Measurements from ENCODE around the gene GPRASP3.
"Not testable (repeated sequence)": the region's sequence is repeated elsewhere in the genome, so short reads cannot be mapped to it uniquely, and the experiment has no call there.

The GPRASP3 gene, protein sequence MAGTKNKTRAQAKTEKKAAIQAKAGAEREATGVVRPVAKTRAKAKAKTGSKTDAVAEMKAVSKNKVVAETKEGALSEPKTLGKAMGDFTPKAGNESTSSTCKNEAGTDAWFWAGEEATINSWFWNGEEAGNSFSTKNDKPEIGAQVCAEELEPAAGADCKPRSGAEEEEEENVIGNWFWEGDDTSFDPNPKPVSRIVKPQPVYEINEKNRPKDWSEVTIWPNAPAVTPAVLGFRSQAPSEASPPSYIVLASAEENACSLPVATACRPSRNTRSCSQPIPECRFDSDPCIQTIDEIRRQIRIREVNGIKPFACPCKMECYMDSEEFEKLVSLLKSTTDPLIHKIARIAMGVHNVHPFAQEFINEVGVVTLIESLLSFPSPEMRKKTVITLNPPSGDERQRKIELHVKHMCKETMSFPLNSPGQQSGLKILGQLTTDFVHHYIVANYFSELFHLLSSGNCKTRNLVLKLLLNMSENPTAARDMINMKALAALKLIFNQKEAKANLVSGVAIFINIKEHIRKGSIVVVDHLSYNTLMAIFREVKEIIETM

DNA sequence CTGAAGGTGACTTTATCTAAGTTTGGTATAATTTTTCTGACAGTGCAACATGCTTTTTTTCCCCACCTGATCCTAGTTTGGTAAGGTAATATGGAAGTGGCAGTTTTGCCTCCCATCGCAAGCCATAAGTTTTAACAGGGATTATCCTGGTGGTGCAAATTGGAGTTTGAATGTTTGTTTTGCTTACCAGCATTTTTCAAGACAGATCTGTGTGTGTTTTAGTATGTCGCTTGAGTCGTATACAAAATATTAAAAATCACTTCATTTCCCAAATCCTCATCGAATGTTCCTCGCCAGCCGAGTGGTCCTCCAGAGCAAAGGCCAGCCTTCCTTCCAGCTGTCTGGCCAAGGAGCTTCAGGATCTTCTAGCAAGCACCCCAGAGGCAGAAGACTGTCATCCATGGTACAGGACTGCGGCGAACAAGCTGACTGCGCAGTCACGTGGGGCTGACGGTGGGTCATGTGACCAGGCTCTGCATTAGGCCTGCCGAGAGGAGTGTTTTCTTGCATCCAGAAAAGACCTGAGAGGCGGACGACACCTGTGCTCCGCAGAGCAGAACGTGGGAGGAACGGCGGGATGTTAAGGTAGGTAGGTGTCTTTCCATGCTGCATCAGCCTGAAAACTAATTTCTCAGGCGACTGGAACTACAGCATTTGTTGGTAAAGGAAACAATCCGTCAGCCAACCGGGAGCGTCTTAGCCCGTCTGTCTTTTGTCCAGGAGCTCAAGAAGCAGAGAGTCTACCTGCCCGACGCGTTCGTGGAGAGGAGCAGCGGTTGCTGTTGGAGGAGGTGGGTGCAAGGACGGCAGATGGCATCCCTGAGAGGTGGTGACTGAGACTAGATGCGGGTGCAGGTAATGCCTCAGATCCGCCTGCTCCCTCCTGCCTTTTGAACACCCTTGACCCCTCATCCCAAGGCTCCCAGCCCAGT is at the start of gene GPRASP3:
TSS of gene GPRASP3 (plus strand) at position 507 of the 932 bp plus-strand sequence. CDS start 28,253 bp downstream, outside the sequence.
- no peak for DNase-seq

DNA sequence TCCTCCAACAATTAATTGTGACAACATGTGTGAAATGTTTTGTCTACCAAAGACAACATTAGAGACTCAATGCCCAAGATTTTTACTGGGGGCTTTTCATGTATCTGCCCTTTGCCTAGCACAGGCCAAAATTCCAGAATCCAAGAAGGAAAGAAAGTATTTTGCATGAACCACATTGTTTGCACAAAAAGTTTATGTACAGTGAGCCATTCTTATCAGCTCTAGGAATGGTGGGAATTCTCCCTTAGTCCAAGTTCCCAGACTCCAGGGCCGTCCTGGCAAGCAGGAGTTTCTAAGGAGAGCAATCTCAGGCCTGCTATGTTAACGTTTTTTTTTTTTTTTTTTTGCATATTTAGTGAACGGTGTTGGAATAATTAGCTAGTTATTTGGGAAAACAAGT is 47.7 kb upstream of the GPRASP3 start:
- DNase-seq = no peak

DNA sequence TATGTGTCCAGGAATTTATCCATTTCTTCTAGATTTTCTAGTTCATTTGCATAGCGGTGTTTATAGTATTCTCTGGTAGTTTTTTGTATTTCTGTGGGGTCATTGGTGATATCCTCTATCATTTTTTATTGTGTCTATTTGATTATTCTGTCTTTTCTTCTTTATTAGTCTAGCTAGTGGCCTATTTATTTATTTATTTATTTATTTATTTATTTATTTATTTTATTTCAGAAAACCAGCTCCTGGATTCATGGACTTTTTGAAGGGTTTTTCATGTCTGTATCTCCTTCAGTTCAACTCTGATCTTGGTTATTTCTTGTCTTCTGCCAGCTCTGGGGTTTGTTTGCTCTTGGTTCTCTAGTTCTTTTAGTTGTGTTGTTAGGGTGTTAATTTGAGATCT is 43.1 kb upstream of the GPRASP3 start:
- not testable (repeated sequence) for DNase-seq

DNA sequence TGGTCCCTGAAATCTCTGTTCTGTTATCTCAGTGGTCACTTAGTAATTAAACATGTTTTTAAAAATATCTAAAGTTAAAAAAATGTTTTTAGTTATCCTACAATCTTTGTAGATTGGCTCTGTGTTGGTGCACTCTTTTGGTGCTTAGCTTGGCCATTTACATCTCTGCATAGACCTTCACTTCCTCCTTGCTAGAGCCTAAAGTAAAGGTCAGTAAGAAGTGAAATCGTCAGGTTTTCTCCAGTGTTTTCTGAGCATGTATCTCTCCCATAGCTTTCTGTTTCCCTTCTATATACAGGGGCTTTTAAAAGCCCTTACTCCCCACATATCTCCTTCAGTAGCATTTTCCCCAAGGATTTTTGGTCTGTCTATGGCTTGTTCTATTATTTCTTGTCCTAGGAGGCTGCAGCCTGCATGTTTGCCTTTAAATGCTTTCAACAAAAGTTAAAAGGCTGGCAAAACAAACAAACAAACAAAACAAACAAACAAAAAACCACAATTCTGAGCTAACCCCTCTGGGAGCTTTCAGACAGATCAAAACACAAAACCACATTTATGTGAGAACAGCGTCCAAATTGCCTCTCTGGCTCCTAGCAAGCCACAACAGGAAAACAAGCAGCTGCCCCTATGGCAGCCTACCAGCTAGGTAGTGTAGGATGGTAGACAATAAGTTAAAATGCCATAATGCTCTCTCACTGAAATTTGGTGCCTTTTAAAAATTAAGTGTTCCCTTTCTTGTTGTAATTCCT is 35.6 kb upstream of the GPRASP3 start:
- no peak for DNase-seq

DNA sequence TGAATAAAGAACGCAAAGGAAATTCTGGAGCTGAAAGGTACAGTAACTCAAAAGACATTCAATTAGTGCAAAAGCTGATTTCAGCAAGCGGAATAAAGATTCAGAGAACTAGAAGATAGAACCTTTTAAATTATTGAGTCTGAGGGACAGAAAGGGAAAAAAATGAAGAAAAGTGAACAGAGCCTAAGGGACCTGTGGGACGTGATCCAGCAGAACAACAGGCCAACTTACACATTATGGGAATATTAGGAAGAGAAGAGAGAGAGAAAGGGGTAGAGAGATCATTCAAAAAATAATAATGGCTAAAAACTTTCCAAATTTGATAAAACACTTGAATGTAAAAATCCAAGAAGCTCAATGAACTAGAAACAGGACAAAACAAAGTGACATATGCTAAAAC is 25.8 kb upstream of the GPRASP3 start:
- DNase-seq = no peak

DNA sequence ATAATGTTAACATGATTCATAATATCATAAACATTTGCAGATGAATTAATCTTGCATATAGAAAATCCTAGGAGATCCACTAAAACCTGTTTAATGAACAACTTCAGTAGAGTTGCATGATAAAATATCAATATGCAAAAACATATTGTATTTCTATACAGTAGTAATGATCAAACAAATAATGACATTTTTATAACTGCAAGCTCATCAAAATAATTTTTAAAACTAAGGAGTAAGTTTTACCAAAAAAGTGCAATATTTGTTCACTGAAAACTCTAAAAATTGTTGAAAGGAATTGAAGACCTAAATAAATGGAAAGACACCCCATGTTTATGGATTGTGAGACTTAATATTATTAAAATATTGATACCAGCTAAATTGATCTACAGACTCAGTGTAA is 24.2 kb upstream of the GPRASP3 start:
- no peak for DNase-seq

DNA sequence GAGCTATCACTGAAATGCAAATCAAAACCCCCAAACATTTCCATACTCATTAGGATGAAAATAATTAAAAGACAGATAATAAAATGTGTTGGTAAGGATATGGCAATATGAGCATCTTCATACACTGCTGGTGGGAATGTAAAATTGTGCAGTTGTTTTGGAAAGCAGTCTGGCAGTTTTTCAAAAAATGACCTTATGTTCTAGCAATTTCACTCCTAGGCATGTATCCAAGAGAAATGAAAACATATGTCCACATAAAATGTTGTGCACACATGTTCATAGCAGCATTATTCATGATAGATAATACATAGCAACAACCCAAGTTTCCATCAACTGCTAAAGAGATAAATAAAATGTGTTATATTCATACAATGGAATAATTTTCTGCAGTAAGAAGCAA is 23.0 kb upstream of the GPRASP3 start:
- no peak for DNase-seq

DNA sequence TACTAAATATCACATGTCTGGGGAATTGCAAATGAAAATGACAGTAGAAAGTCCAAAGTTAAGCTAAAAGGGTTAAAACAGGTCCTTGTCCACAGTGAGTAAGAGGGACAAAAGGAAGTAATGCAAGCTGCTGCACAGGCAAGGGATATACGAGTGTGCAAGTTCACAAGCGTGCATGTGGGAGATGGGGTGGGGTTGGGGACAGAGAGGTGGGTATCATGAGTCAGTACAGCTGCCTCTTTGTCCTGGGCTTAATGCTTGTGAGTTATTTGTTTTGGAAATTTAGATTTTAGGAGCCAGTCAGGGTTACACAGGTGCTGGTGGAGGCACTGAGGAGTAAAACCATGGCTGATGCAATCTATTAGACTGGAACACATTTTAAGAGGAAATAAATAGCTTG is 11.6 kb upstream of the GPRASP3 start:
- DNase-seq = no peak

DNA sequence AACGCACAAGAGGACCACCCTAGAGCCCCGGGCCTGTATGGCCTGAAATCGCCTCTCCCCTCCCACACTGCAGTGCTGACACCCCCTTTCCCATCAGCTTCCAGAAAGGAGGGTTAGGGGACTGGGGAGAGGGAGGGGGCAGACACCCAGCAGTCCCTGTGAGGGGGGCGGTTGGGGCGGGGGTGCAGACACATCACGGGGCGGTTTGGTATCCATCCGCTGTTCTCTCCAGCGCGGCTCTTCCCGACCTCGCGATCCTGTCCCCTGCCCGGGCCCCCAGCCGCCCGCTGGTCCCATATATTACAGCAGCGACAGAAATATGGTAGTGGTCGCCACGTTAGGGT is 8.7 kb upstream of the GPRASP3 start:
- no peak for DNase-seq

DNA sequence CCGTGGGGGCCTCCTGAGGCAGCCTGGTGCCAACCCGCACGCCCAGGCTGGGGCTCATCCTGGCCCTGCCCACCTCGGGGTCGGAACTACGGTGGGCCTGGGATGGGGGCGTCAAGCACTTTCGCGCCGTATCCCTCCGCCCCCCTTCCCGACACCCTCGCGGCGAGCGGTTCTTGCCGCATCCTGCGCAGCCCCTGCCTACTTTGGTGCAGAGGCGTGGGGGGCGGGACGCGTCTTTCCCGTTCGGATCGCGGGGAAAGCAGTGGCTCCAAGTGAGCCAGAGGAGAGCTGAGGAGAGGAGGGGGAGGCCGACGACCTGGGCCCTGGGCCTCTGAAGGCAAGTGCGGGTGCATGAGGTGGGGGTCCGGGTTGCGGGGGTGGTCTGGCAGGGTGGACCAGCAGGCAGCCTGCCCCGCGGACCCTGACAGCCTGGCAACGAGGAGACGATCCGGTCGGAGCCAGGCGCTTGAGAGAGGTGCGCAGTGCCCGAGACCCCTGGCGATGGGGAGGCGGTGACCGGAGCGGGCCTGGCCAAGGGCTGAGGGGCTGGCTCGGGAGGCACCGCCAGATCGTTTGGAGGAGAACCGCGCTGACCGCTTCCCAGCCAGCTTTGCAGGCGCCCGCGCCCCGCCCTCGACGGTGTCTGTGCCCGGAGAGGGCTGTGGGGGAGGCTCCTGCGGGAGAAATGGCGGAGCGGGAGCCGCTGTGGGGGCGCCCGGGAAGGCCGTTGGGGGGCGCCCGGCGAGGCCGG is 8.2 kb upstream of the GPRASP3 start, which contains the start of gene GPRASP2:
TSS of gene GPRASP2 (plus strand) at position 233 of the 751 bp plus-strand sequence. CDS start 2,422 bp downstream, outside the sequence.
- DNase-seq = no peak

DNA sequence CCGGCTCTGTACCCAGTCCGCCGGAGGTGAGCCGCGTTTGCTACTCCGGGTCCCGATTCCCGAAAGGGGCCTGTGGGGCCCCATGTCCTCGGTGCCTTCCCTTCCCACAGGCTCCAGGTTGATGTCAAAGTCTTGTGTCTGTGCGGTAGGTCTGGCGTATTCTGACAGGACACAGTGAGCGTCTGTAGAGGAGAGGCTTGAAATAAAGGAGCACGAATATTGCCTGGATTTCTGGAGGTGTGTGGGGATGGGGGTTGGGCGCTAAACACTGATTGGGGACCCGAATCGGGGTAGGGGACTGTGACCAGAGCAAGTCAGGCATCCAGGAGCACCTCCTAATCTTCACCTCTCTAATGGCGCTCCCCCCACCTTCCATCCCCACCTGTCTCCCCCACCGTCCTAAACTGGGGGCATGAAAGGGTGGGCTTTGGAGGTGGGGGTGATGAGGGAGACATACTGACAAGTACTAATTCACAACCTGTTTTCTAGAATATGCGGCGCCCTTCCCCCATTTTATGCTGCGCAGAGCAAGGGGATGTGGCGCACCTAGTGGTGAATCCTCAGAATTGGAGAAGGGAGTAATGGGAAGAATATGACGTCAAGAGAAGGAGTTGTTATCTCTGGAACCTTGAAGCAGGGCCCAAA is 7.4 kb upstream of the GPRASP3 start:
- no peak for DNase-seq

DNA sequence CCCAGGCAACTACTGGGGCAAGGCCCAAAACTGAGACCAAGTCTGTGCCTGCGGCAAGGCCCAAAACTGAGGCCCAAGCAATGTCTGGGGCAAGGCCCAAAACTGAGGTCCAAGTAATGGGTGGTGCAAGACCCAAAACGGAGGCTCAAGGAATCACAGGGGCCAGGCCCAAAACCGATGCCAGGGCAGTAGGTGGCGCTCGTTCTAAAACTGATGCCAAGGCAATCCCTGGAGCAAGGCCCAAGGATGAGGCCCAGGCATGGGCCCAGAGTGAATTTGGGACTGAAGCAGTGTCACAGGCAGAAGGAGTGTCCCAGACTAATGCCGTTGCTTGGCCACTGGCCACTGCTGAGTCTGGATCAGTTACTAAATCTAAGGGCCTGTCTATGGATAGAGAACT is 5.5 kb upstream of the GPRASP3 start:
- no peak for DNase-seq

DNA sequence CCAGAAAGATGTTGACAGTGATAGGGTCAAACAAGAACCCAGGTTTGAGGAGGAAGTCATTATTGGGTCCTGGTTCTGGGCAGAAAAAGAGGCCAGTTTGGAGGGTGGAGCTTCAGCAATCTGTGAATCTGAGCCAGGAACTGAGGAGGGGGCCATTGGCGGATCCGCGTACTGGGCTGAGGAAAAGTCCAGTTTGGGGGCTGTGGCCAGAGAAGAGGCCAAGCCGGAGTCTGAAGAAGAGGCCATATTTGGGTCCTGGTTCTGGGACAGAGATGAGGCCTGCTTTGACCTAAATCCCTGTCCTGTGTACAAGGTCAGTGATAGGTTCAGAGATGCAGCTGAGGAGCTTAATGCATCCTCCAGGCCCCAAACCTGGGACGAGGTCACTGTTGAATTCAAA is 4.6 kb upstream of the GPRASP3 start:
- no peak for DNase-seq

DNA sequence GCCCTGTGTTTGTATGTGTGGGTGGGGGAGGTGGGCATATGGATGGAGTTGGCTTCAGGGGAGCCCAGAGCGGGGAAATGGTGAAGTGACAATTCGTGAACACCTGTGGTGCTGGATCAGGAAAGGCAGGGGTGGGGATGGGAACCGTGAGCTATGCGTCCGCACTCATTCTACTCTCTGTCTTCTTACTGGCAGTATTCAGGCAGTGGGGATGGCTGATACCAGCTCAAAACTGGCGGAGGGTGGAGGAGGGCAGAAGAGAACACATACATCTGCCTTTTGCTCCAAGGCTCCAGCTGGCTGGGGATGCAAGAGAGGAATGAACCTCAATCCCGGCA is 595 bp downstream of the GPRASP3 start:
- DNase-seq = not testable (repeated sequence)

DNA sequence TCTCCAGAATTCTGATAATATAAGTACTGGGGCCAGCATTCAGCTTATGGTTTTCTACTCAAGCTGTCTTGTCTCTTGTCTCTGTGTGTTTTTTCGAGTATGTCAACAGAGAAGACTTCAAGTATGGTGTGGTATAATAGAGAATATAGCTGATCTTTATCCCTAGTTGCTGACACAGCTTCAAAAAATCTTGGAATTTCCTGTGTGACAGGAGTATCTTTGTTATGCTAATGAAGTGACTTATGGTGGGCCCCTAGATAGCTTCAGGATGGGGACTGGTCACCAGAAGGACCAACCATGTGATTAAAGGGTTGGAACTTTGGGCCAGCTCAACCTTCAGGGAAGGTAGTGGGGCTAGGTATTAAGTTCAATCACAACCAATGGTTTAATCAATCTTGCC is 2.9 kb downstream of the GPRASP3 start:
- no peak for DNase-seq

DNA sequence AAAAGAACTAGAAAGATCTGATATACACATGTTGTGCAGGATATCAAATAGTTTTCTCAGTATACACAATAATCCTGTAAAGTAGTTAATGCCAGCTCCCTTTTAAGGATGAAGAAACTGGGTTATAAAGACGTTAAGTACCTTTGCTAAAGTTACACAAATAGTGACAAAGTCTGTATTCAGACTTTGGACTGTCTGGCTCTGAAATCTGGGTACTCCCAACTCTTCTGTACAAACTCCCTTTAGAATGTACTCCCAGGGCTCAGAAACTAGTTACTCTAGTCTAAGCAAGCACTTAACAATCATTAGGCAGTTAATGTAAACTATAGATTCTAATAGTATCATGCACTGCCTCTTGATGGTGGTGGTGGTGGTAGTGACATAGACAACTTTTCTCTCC is 7.2 kb downstream of the GPRASP3 start:
- no peak for DNase-seq

DNA sequence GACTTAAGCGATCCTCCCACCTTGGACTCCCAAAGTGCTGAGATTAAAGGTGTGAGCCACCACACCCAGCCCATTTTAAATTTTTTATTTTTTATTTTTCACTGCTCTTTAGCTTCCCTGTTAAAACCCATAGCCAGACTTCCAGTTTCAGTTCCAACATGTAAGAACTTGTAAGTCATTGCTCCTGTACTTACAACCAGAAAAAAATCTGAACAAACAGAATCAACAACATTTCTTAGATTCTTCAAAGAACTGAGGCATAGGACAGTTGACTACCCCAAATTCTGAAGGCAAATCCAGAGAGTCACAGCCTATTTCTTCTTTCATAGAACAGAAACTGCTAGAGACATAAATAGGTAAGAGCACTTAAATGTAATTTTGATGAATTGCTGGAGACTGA is 8.1 kb downstream of the GPRASP3 start:
- no peak for DNase-seq

DNA sequence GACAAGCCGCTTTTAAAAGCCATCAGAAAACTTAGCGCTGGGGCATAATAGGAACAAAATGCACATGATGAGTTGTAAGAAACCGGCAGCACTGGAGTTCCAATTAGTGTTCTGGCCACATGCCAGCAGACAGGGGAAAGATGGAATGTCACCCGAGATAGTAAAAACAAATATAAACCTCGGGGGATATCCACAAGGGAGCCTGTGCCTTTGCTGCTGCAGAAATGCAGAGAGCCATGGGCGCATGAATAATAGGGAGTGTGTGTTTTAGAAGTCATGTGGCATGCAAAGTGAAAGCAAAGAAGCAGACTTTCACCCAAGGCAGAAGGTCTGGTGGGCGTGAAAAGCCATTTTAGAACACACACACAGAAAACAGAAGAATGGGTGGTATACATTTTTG is 19.1 kb downstream of the GPRASP3 start:
- DNase-seq = no peak

DNA sequence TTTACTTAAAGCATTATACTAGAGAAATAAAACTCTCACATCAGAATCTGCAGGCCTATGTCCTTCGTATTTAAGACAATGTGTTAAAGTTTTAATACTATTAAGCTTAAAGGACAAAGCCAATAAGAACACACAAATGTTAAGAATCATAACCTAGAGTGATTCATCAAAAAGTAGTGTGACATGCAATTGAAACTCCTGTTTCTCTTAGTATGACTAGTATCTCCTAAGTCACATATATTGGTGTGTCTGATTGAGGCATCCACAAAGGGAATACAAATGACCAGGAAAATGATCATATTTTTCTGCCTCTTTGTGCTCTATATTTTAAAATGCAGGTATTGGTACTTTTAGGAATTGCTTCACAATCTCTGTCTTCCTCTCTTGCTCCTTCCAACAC is 23.8 kb downstream of the GPRASP3 start:
- DNase-seq = no peak

DNA sequence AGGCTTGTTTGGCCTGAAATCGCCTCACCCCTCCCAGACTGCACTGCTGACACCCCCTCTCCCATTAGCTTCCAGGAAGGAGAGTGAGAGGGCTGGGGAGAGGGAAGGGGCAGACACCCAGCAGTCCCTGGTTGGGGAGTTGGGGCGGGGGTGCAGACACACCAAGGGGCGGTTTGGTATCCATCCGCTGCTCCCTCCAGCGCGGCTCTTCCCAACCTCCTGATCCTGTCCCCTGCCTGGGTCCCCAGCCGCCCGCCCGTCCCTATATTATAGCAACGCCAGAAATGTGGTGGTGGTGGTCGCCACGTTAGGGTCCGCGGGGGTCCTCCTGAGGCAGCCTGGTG is 24.9 kb downstream of the GPRASP3 start:
- DNase-seq = no peak

DNA sequence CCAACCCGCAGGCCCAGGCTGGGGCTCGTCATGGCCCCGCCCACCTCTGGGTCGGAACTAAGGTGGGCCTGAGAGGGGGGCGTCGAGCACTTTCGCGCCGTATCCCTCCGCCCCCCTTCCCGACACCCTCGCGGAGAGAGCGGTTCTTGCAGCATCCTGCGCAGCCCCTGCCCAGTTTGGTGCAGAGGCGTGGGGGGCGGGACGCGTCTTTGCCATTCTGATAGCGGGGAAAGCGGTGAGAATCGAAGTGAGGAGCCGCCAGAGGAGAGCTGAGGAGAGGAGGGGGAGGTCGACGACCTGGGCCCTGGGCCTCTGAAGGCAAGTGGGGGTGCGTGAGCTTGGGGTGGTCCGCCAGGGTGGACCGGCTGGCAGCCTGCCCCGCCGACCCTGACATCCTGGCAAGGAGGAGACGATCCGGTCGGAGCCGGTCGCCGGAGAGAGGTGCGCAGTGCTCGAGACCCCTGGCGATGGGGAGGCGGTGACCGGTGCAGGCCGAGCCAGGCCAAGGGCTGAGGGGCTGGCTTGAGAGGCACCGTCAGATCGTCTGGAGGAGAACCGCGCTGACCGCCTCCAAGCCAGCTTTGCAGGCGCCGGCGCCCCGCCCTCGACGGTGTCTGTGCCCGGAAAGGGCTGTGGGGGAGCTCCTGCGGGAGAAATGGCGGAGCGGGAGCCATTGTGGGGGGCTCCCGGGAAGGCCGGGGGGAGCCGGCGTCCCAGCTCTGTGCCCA is 25.5 kb downstream of the GPRASP3 start:
- no peak for DNase-seq

Measured in RPMI8226 (cell line).